ENCODE results near the gene TPCN2.
"Not testable (repeated sequence)": the region's sequence is repeated elsewhere in the genome, so short reads cannot be mapped to it uniquely, and the experiment has no call there.

TPCN2 gene

GRCh38 chr11:69141742-69142141, 93.0 kb downstream of the TPCN2 start:
- no peak for TF ChIP-seq CTCF (IDR thresholded peaks at IDR 0.05; ENCODE audit: low read depth, low read length, missing control alignments)
- DNase-seq (ENCODE audit: low read depth), result no peak
- in situ Hi-C loops (cut with HindIII; ENCODE audit: low sequenced_read_pairs), result no loop called here
- H3K4me3 ChIP-seq (ENCODE audit: low read depth, low read length), result no peak overlapping the region

- TF ChIP-seq CTCF (IDR thresholded peaks at IDR 0.05; ENCODE audit: low read depth, low read length, missing control alignments), result no peak
- in situ Hi-C loops (cut with HindIII; ENCODE audit: low sequenced_read_pairs), result no loop called here
- no peak for DNase-seq (ENCODE audit: low read depth)
- H3K4me3 ChIP-seq (ENCODE audit: low read depth, low read length), result no peak overlapping the region
Observed at GRCh38 chr11:69142895-69143294, 94.2 kb downstream of the TPCN2 start.

- in situ Hi-C loops (cut with HindIII; ENCODE audit: low sequenced_read_pairs), result no loop called here
- TF ChIP-seq CTCF (IDR thresholded peaks at IDR 0.05; ENCODE audit: low read depth, low read length, missing control alignments), result no peak
- no peak overlapping the region for H3K4me3 ChIP-seq (ENCODE audit: low read depth, low read length)
- no peak for DNase-seq (ENCODE audit: low read depth)
Observed at GRCh38 chr11:69144316-69145049, 95.8 kb downstream of the TPCN2 start.

GRCh38 chr11:69145050-69145380, 96.3 kb downstream of the TPCN2 start:
- TF ChIP-seq CTCF (IDR thresholded peaks at IDR 0.05; ENCODE audit: low read depth, low read length, missing control alignments), result no peak
- in situ Hi-C loops (cut with HindIII; ENCODE audit: low sequenced_read_pairs), result no loop called here
- no peak for DNase-seq (ENCODE audit: low read depth)
- H3K4me3 ChIP-seq (ENCODE audit: low read depth, low read length), result no peak overlapping the region

- H3K4me3 ChIP-seq (ENCODE audit: low read depth, low read length), result no peak overlapping the region
- in situ Hi-C loops (cut with HindIII; ENCODE audit: low sequenced_read_pairs), result no loop called here
- DNase-seq (ENCODE audit: low read depth), result no peak
- TF ChIP-seq CTCF (IDR thresholded peaks at IDR 0.05; ENCODE audit: low read depth, low read length, missing control alignments), result no peak
Observed at GRCh38 chr11:69148377-69148762, 99.6 kb downstream of the TPCN2 start.

GRCh38 chr11:69148806-69149205, 100.1 kb downstream of the TPCN2 start:
- H3K4me3 ChIP-seq (ENCODE audit: low read depth, low read length), result no peak overlapping the region
- in situ Hi-C loops (cut with HindIII; ENCODE audit: low sequenced_read_pairs), result no loop called here
- no peak for DNase-seq (ENCODE audit: low read depth)
- TF ChIP-seq CTCF (IDR thresholded peaks at IDR 0.05; ENCODE audit: low read depth, low read length, missing control alignments), result no peak

- in situ Hi-C loops (cut with HindIII; ENCODE audit: low sequenced_read_pairs); H3K4me3 ChIP-seq (ENCODE audit: low read depth, low read length); DNase-seq (ENCODE audit: low read depth): not testable (repeated sequence)
Observed at GRCh38 chr11:69149338-69150045, 100.8 kb downstream of the TPCN2 start.
